HCT116 (cell line): ENCODE measurements around the gene DDB1. TPM values are rescaled to one million over a fixed set of nuclear protein-coding genes. Genes with fewer than 3 reads are reported as not detected.

Source experiments
- ATAC-seq: fragments of 200-7000 bp; cut with Tn5 transposase; 2 replicates; pipeline ENCODE4 v1.9.1; 2020; ENCODE audit warnings: mild to moderate bottlenecking, moderate library complexity
- BruUV-seq: library from RNA; stranded (reverse); fragments of 400-500 nt; replicated peaks from 2 replicates; lab custom pipeline; 2021; lab: Mats Ljungman, UMichigan
- CTCF ChIA-PET: fragments of 300-600 bp; sonication (Branson Sonifier 250); formaldehyde crosslinking; loops from one replicate; lab custom pipeline; 2021; ENCODE audit warnings: antibody characterized with exemption; lab: Charles Lee
- POLR2A ChIA-PET: fragments of 300-600, 350-600 bp; sonication (Branson Sonifier 250); formaldehyde crosslinking; loops from one replicate; lab custom pipeline; 2021; ENCODE audit warnings: antibody characterized with exemption; lab: Charles Lee
- RAD21 ChIA-PET, 2 experiments: fragments of 300-600 bp; sonication (Branson Sonifier 250); formaldehyde crosslinking; loops; one replicate each; lab custom pipeline; 2023; ENCODE audit warnings: low total read pairs in 2 of 2; ENCODE audit not compliant: uncharacterized antibody in 2 of 2, unreplicated experiment in 2 of 2, low non-redundant PET in 1 of 2; lab: Charles Lee
- DNase-seq: peaks from one replicate; pipeline ENCODE4 v3.0.0-alpha.2; 2010; ENCODE audit warnings: low read depth, low spot score
- H2AFZ ChIP-seq: fragments of 200-600 bp; shearing (Covaris generic), sonication (generic); 2 replicates; pipeline ENCODE4 v1.6.1; 2017; ENCODE audit warnings: low read depth, mixed run types, mixed read lengths, antibody characterized with exemption, low read length; ENCODE audit not compliant: poor library complexity, severe bottlenecking
- H3K27ac ChIP-seq: 2 replicates; pipeline ENCODE4 v1.5.1; 2012; ENCODE audit warnings: low read depth, low read length
- H3K27me3 ChIP-seq: fragments of 200-600 bp; sonication (generic); 2 replicates; pipeline ENCODE4 v1.6.1; 2016; ENCODE audit warnings: mixed run types, low read length, mixed read lengths; ENCODE audit not compliant: insufficient read depth
- H3K36me3 ChIP-seq, 2 experiments: fragments of 200-500 bp in 1 of 2; fragments of 200-600 bp in 1 of 2; sonication (Bioruptor generic) in 1 of 2; sonication (generic) in 1 of 2; 2 replicates each; pipeline versions ENCODE4 v1.5.1 to v1.6.1; 2014 to 2016; ENCODE audit warnings: low read length in 2 of 2, inconsistent platforms in 1 of 2, mixed read lengths in 1 of 2, mixed run types in 1 of 2; ENCODE audit not compliant: insufficient read depth in 2 of 2, control insufficient read depth in 1 of 2
- H3K4me1 ChIP-seq, 2 experiments: fragments of 200-600 bp in 1 of 2; sonication (generic) in 1 of 2; 2 replicates each; pipeline versions ENCODE4 v1.5.1 to v1.6.1; 2012 to 2017; ENCODE audit warnings: low read length in 2 of 2, inconsistent platforms in 1 of 2, mild to moderate bottlenecking in 1 of 2, mixed read lengths in 1 of 2, mixed run types in 1 of 2, moderate library complexity in 1 of 2; ENCODE audit not compliant: insufficient read depth in 2 of 2, control insufficient read depth in 1 of 2
- H3K4me2 ChIP-seq: fragments of 200-600 bp; sonication (generic); 2 replicates; pipeline ENCODE4 v1.6.1; 2017; ENCODE audit warnings: mixed run types, low read length, mixed read lengths
- H3K4me3 ChIP-seq, 2 experiments: fragments of 200-600 bp in 1 of 2; sonication (generic) in 1 of 2; replicated peaks in 1 of 2; 2 replicates each; pipeline ENCODE4 v1.5.1; 2011 to 2016; ENCODE audit warnings: low read length in 2 of 2, control low read depth in 1 of 2, low read depth in 1 of 2, mild to moderate bottlenecking in 1 of 2, mixed read lengths in 1 of 2, mixed run types in 1 of 2
- H3K79me2 ChIP-seq: fragments of 200-600 bp; sonication (generic); 2 replicates; pipeline ENCODE4 v1.6.1; 2017; ENCODE audit warnings: mild to moderate bottlenecking, mixed run types, low read length, moderate library complexity, mixed read lengths; ENCODE audit not compliant: insufficient read depth
- H3K9ac ChIP-seq: fragments of 200-600 bp; sonication (generic); 2 replicates; pipeline ENCODE4 v1.6.1; 2016; ENCODE audit warnings: low read length, mixed read lengths
- H3K9me2 ChIP-seq: fragments of 200-600 bp; sonication (generic), shearing (Covaris generic); 2 replicates; pipeline ENCODE4 v1.6.1; 2017; ENCODE audit warnings: mixed run types, mild to moderate bottlenecking, moderate library complexity; ENCODE audit not compliant: insufficient read depth
- H3K9me3 ChIP-seq, 2 experiments: fragments of 200-500 bp in 1 of 2; fragments of 200-600 bp in 1 of 2; sonication (Bioruptor generic) in 1 of 2; sonication (generic) in 1 of 2; 2 replicates each; pipeline ENCODE4 v1.6.1; 2014 to 2017; ENCODE audit warnings: low read length in 2 of 2, mixed read lengths in 2 of 2, inconsistent platforms in 1 of 2, low read depth in 1 of 2, mild to moderate bottlenecking in 1 of 2, mixed run types in 1 of 2, moderate library complexity in 1 of 2; ENCODE audit not compliant: control insufficient read depth in 1 of 2, insufficient read depth in 1 of 2
- H4K20me1 ChIP-seq: fragments of 200-600 bp; sonication (generic), shearing (Covaris generic); 2 replicates; pipeline ENCODE4 v1.6.1; 2017; ENCODE audit warnings: mixed run types, mild to moderate bottlenecking, moderate library complexity; ENCODE audit not compliant: insufficient read depth
- ATF3 ChIP-seq: IDR thresholded peaks from 2 replicates; pipeline ENCODE4 v1.6.1; 2012
- EGR1 ChIP-seq: IDR thresholded peaks from 2 replicates; pipeline ENCODE4 v1.6.1; 2012; ENCODE audit warnings: low read depth
- ELF1 ChIP-seq: IDR thresholded peaks from 2 replicates; pipeline ENCODE4 v1.6.1; 2012; ENCODE audit warnings: low read depth, borderline replicate concordance
- FOSL1 ChIP-seq: IDR thresholded peaks from 2 replicates; pipeline ENCODE4 v1.6.1; 2012; ENCODE audit warnings: low read depth
- JUND ChIP-seq: IDR thresholded peaks from 2 replicates; pipeline ENCODE4 v1.6.1; 2012
- POLR2AphosphoS5 ChIP-seq: IDR thresholded peaks from 2 replicates; pipeline ENCODE4 v1.6.1; 2011; ENCODE audit warnings: mild to moderate bottlenecking, low read depth, low read length, moderate library complexity
- RAD21 ChIP-seq: IDR thresholded peaks from 2 replicates; pipeline ENCODE4 v1.6.1; 2012; ENCODE audit warnings: low read depth, mild to moderate bottlenecking
- SIN3A ChIP-seq: IDR thresholded peaks from 2 replicates; pipeline ENCODE4 v1.6.1; 2012; ENCODE audit warnings: low read depth
- SP1 ChIP-seq: IDR thresholded peaks from 2 replicates; pipeline ENCODE4 v1.6.1; 2012; ENCODE audit warnings: low read depth
- TCF7L2 ChIP-seq: IDR thresholded peaks from 2 replicates; pipeline ENCODE4 v1.7.0; 2011; ENCODE audit warnings: borderline replicate concordance, inconsistent platforms; ENCODE audit not compliant: insufficient read depth, insufficient read length; ENCODE audit errors: extremely low read depth
- YY1 ChIP-seq: IDR thresholded peaks from 2 replicates; pipeline ENCODE4 v1.6.1; 2011; ENCODE audit warnings: low read length, low read depth, moderate library complexity, mild to moderate bottlenecking; ENCODE audit not compliant: insufficient replicate concordance; ENCODE audit errors: extremely low read depth
- intact Hi-C: fragments of 100-400 bp; cut with micrococcal nuclease; formaldehyde crosslinking; loops from 2 replicates; pipeline ENCODE4 v1.10.0; 2022
- total RNA-seq: library from RNA; stranded (reverse); gene quantifications from one replicate; pipeline ENCODE4 v1.2.1, GENCODE V29; 2021; ENCODE audit not compliant: unreplicated experiment
- TF ChIP-seq, protein P1 (sequence below): IDR thresholded peaks from 2 replicates; pipeline ENCODE4 v1.6.1; 2011; ENCODE audit warnings: mild to moderate bottlenecking, low read length, moderate library complexity; ENCODE audit not compliant: insufficient replicate concordance; ENCODE audit errors: extremely low read depth
- TF ChIP-seq, protein P2 (sequence below): IDR thresholded peaks from 2 replicates; pipeline ENCODE4 v1.6.1; 2012
- TF ChIP-seq, protein P3 (sequence below): IDR thresholded peaks from 2 replicates; pipeline ENCODE4 v1.6.1; 2012; ENCODE audit warnings: low read depth

Gene DDB1
- total RNA-seq, 1 experiment from 2014 or later = 269 TPM

GRCh38 chr11:61305417-61305816 lies 27.5 kb downstream of the DDB1 start:
- Histone ChIP-seq H3K36me3 (peaks cover 73 to 78% of the 10 kb centered on the region in 2 experiments), H3K9ac (no peak overlapping the region), H3K4me3 (no peak overlapping the region), H2AFZ (no peak overlapping the region), H3K9me3 (no peaks in the 10 kb centered on the region), H3K79me2 (peaks cover 13% of the 10 kb centered on the region), H3K27ac (no peak overlapping the region), H3K4me2 (no peak overlapping the region), H4K20me1 (no peaks in the 10 kb centered on the region), H3K9me2 (no peaks in the 10 kb centered on the region), H3K4me1 (no peaks in the 10 kb centered on the region), H3K27me3 (no peaks in the 10 kb centered on the region)
- RAD21 ChIA-PET = no interaction called here
- TF ChIP-seq JUND (no peak), ATF3 (no peak), SP1 (no peak), POLR2AphosphoS5 (no peak), SIN3A (no peak), TCF7L2 (no peak), YY1 (no peak), RAD21 (no peak), FOSL1 (no peak), EGR1 (no peak), ELF1 (no peak)
- TF ChIP-seq, protein P1, sequence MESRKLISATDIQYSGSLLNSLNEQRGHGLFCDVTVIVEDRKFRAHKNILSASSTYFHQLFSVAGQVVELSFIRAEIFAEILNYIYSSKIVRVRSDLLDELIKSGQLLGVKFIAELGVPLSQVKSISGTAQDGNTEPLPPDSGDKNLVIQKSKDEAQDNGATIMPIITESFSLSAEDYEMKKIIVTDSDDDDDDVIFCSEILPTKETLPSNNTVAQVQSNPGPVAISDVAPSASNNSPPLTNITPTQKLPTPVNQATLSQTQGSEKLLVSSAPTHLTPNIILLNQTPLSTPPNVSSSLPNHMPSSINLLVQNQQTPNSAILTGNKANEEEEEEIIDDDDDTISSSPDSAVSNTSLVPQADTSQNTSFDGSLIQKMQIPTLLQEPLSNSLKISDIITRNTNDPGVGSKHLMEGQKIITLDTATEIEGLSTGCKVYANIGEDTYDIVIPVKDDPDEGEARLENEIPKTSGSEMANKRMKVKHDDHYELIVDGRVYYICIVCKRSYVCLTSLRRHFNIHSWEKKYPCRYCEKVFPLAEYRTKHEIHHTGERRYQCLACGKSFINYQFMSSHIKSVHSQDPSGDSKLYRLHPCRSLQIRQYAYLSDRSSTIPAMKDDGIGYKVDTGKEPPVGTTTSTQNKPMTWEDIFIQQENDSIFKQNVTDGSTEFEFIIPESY = no peak
- TF ChIP-seq, protein P2, sequence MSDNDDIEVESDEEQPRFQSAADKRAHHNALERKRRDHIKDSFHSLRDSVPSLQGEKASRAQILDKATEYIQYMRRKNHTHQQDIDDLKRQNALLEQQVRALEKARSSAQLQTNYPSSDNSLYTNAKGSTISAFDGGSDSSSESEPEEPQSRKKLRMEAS = no peak
- TF ChIP-seq, protein P3, sequence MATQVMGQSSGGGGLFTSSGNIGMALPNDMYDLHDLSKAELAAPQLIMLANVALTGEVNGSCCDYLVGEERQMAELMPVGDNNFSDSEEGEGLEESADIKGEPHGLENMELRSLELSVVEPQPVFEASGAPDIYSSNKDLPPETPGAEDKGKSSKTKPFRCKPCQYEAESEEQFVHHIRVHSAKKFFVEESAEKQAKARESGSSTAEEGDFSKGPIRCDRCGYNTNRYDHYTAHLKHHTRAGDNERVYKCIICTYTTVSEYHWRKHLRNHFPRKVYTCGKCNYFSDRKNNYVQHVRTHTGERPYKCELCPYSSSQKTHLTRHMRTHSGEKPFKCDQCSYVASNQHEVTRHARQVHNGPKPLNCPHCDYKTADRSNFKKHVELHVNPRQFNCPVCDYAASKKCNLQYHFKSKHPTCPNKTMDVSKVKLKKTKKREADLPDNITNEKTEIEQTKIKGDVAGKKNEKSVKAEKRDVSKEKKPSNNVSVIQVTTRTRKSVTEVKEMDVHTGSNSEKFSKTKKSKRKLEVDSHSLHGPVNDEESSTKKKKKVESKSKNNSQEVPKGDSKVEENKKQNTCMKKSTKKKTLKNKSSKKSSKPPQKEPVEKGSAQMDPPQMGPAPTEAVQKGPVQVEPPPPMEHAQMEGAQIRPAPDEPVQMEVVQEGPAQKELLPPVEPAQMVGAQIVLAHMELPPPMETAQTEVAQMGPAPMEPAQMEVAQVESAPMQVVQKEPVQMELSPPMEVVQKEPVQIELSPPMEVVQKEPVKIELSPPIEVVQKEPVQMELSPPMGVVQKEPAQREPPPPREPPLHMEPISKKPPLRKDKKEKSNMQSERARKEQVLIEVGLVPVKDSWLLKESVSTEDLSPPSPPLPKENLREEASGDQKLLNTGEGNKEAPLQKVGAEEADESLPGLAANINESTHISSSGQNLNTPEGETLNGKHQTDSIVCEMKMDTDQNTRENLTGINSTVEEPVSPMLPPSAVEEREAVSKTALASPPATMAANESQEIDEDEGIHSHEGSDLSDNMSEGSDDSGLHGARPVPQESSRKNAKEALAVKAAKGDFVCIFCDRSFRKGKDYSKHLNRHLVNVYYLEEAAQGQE = no peak
- CTCF ChIA-PET = no interaction called here
- no TSS peak for BruUV-seq
- POLR2A ChIA-PET = no interaction called here
- DNase-seq (no peak), ATAC-seq (no peak)
- intact Hi-C loops = no loop called here
